ENCODE results near the gene ADARB2. TPM values are rescaled to one million over a fixed set of nuclear protein-coding genes. Genes with fewer than 3 reads are reported as not detected.

ADARB2 gene
- total and polyA plus RNA-seq, 7 experiments from 2014 or later: 0.05 to 13.6 (median 6.3) TPM; not detected in 3

- Histone ChIP-seq H3K9me3 (ENCODE audit: control insufficient read depth in 2 of 3, low read length in 3 of 3) (no peaks in the 10 kb centered on the region), H3K27me3 (ENCODE audit: control insufficient read depth in 2 of 2, insufficient read depth in 2 of 2, low read length in 2 of 2) (no peaks in the 10 kb centered on the region), H3K4me1 (ENCODE audit: control insufficient read depth in 2 of 2, insufficient read depth in 2 of 2, low read length in 2 of 2) (no peaks in the 10 kb centered on the region), H3K36me3 (ENCODE audit: control insufficient read depth in 2 of 3, insufficient read depth in 3 of 3, low read length in 3 of 3) (no peaks in the 10 kb centered on the region), H3K27ac (ENCODE audit: low read depth, low read length) (no peak overlapping the region), H3K4me3 (ENCODE audit: low read length) (no peak overlapping the region)
- POLR2A ChIA-PET: no interaction called here
- ATAC-seq (no peak), DNase-seq (no peak)
- Mint-ChIP-seq H3K27me3 (peaks cover 0 to 16% (median 0%) of the 10 kb centered on the region in 5 donors), H3K36me3 (no peaks in the 10 kb centered on the region), H3K4me3 (no peak overlapping the region), H3K27ac (no peak overlapping the region), H3K4me1 (peaks cover 0 to under 1% (median 0%) of the 10 kb centered on the region in 7 donors), H3K9me3 (peaks cover 0 to 3% (median 0%) of the 10 kb centered on the region in 11 donors)
- CTCF ChIA-PET: interaction anchor here (0.6 kb wide), 1 partner anchor 36 kb away, joined by 3 read pairs; no protein-coding TSS in a partner anchor
- intact Hi-C loops (cut with micrococcal nuclease): no loop called here
Measured at GRCh38 chr10:1274111-1274661, 463.1 kb downstream of the ADARB2 start.

GRCh38 chr10:1273372-1274105 is 463.8 kb downstream of the ADARB2 start:
- Mint-ChIP-seq H3K9me3 (peaks cover 0 to 3% (median 0%) of the 10 kb centered on the region in 11 donors), H3K4me3 (no peak overlapping the region), H3K27me3 (peaks cover 0 to 14% (median 0%) of the 10 kb centered on the region in 5 donors), H3K27ac (no peak overlapping the region), H3K4me1 (peaks cover 0 to 7% (median 0%) of the 10 kb centered on the region in 7 donors), H3K36me3 (no peaks in the 10 kb centered on the region)
- ChIA-PET POLR2A (no interaction called here), CTCF (no interaction called here)
- DNase-seq (no peak), ATAC-seq (no peak)
- H3K27me3 ChIP-seq (ENCODE audit: control insufficient read depth in 2 of 2, insufficient read depth in 2 of 2, low read length in 2 of 2): no peaks in the 10 kb centered on the region
- H3K36me3 ChIP-seq (ENCODE audit: control insufficient read depth in 2 of 3, insufficient read depth in 3 of 3, low read length in 3 of 3): no peaks in the 10 kb centered on the region
- no peaks in the 10 kb centered on the region for H3K4me1 ChIP-seq (ENCODE audit: control insufficient read depth in 2 of 2, insufficient read depth in 2 of 2, low read length in 2 of 2)
- no peak overlapping the region for H3K4me3 ChIP-seq (ENCODE audit: low read length)
- no peaks in the 10 kb centered on the region for H3K9me3 ChIP-seq (ENCODE audit: control insufficient read depth in 2 of 3, low read length in 3 of 3)
- no peak overlapping the region for H3K27ac ChIP-seq (ENCODE audit: low read depth, low read length)
- intact Hi-C loops (cut with micrococcal nuclease): no loop called here

DNA sequence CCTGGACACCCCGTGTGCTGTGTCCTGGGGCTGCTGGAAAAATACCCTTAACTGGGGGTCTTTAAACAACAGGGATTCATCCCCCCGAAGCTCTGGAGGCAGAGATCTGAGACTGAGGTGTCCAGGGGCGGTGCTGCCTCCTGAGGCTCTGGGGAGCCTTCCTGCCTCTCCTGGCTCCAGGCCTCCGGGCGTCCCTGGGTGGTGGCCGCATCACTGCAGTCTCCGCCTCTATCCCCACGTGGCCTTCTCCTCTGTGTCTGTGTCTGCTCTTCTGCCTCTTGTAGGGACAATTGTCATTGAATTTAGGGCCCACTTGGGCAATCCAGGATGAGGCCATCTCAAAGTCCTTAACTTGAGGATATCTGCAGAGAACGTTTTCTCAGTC is 464.6 kb downstream of the ADARB2 start:
- H3K36me3 Mint-ChIP-seq: no peaks in the 10 kb centered on the region
- Histone ChIP-seq H3K9me3 (ENCODE audit: control insufficient read depth in 2 of 3, low read length in 3 of 3) (no peaks in the 10 kb centered on the region), H3K27me3 (ENCODE audit: control insufficient read depth in 2 of 2, insufficient read depth in 2 of 2, low read length in 2 of 2) (no peaks in the 10 kb centered on the region), H3K27ac (ENCODE audit: low read depth, low read length) (no peak overlapping the region), H3K4me3 (ENCODE audit: low read length) (no peak overlapping the region), H3K4me1 (ENCODE audit: control insufficient read depth in 2 of 2, insufficient read depth in 2 of 2, low read length in 2 of 2) (no peaks in the 10 kb centered on the region), H3K36me3 (ENCODE audit: control insufficient read depth in 2 of 3, insufficient read depth in 3 of 3, low read length in 3 of 3) (no peaks in the 10 kb centered on the region)
- no peak overlapping the region for H3K27ac Mint-ChIP-seq
- intact Hi-C loops (cut with micrococcal nuclease): no loop called here
- CTCF ChIA-PET: no interaction called here
- POLR2A ChIA-PET: no interaction called here
- H3K27me3 Mint-ChIP-seq: peaks cover 0 to 11% (median 0%) of the 10 kb centered on the region in 5 donors
- peaks cover 0 to 7% (median 0%) of the 10 kb centered on the region in 7 donors for H3K4me1 Mint-ChIP-seq
- DNase-seq: no peak
- H3K9me3 Mint-ChIP-seq: no peaks in the 10 kb centered on the region
- H3K4me3 Mint-ChIP-seq: no peak overlapping the region
- no peak for ATAC-seq

DNA sequence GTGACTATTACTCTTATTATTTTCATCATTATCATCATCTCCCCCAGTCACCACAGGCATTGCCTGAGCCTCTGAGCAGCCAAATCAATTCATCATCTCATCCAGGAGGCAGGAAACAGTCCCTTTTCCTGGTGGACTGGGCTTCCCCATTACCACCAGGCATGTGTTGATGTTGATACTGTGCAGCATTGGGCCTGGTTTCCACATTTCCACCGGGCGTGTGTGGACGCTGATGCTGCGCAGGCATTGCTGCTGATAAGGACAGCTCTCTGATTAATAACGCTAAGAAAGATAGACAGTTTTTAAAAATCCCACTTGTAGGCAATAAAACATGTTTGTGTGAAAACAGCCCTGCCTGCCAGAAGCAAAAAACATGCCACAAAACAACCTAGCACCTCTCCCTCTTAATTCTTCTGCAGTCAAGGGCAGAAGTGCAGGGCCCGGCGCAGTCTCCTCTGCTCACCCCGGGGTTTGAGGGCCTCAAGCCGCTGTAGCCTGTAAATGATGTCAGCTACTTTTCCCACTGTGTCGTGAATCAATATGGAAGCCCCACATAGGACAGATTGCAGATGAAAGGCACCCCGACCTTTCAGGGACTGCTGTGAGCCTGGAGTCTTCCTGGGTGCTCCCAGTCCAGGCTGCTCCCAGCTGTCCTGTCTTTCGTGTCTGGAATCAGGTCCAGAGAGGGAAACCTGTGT is 465.1 kb downstream of the ADARB2 start:
- no peak for ATAC-seq
- Histone ChIP-seq H3K27ac (ENCODE audit: low read depth, low read length) (no peak overlapping the region), H3K4me3 (ENCODE audit: low read length) (no peak overlapping the region), H3K4me1 (ENCODE audit: control insufficient read depth in 2 of 2, insufficient read depth in 2 of 2, low read length in 2 of 2) (no peaks in the 10 kb centered on the region), H3K9me3 (ENCODE audit: control insufficient read depth in 2 of 3, low read length in 3 of 3) (no peaks in the 10 kb centered on the region), H3K27me3 (ENCODE audit: control insufficient read depth in 2 of 2, insufficient read depth in 2 of 2, low read length in 2 of 2) (no peaks in the 10 kb centered on the region), H3K36me3 (ENCODE audit: control insufficient read depth in 2 of 3, insufficient read depth in 3 of 3, low read length in 3 of 3) (no peaks in the 10 kb centered on the region)
- H3K27ac Mint-ChIP-seq: no peak overlapping the region
- peaks cover 0 to 7% (median 0%) of the 10 kb centered on the region in 7 donors for H3K4me1 Mint-ChIP-seq
- peaks cover 0 to 11% (median 0%) of the 10 kb centered on the region in 5 donors for H3K27me3 Mint-ChIP-seq
- intact Hi-C loops (cut with micrococcal nuclease): no loop called here
- ChIA-PET POLR2A (no interaction called here), CTCF (no interaction called here)
- no peaks in the 10 kb centered on the region for H3K9me3 Mint-ChIP-seq
- H3K36me3 Mint-ChIP-seq: no peaks in the 10 kb centered on the region
- DNase-seq: no peak
- no peak overlapping the region for H3K4me3 Mint-ChIP-seq

- DNase-seq (no peak), ATAC-seq (no peak)
- H3K4me1 Mint-ChIP-seq: peaks cover 0 to 10% (median 0%) of the 10 kb centered on the region in 7 donors
- Histone ChIP-seq H3K4me1 (ENCODE audit: control insufficient read depth in 2 of 2, insufficient read depth in 2 of 2, low read length in 2 of 2) (no peaks in the 10 kb centered on the region), H3K27ac (ENCODE audit: low read depth, low read length) (no peak overlapping the region), H3K27me3 (ENCODE audit: control insufficient read depth in 2 of 2, insufficient read depth in 2 of 2, low read length in 2 of 2) (no peaks in the 10 kb centered on the region), H3K9me3 (ENCODE audit: control insufficient read depth in 2 of 3, low read length in 3 of 3) (no peaks in the 10 kb centered on the region), H3K4me3 (ENCODE audit: low read length) (no peak overlapping the region), H3K36me3 (ENCODE audit: control insufficient read depth in 2 of 3, insufficient read depth in 3 of 3, low read length in 3 of 3) (no peaks in the 10 kb centered on the region)
- H3K4me3 Mint-ChIP-seq: no peak overlapping the region
- intact Hi-C loops (cut with micrococcal nuclease): no loop called here
- no peak overlapping the region for H3K27ac Mint-ChIP-seq
- H3K27me3 Mint-ChIP-seq: peaks cover 0 to 5% (median 0%) of the 10 kb centered on the region in 5 donors
- ChIA-PET CTCF (no interaction called here), POLR2A (no interaction called here)
- H3K9me3 Mint-ChIP-seq: no peaks in the 10 kb centered on the region
- no peaks in the 10 kb centered on the region for H3K36me3 Mint-ChIP-seq
Measured at GRCh38 chr10:1270906-1271305, 466.4 kb downstream of the ADARB2 start.

DNA sequence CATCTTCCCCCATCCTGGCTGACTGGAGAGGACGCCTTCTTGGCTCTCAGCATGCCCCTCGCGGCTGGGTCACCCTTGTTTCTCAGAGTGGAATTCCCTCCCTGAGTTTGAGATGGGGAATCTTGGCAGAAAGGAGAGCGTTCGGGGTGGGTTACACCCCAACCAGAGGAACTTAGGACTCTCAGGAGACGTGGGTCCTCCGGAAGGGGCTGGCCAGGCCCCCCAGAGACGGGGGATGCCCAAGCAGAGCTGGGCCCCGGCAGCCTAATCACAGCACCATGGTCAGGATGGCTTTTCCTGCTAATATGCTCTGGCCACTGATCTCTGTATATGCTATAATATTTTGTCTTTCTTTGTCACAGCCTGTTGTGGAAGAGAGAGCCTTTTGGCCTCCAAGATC is 466.8 kb downstream of the ADARB2 start:
- ChIA-PET POLR2A (no interaction called here), CTCF (no interaction called here)
- Histone ChIP-seq H3K4me3 (ENCODE audit: low read length) (no peak overlapping the region), H3K4me1 (ENCODE audit: control insufficient read depth in 2 of 2, insufficient read depth in 2 of 2, low read length in 2 of 2) (no peaks in the 10 kb centered on the region), H3K27ac (ENCODE audit: low read depth, low read length) (no peak overlapping the region), H3K36me3 (ENCODE audit: control insufficient read depth in 2 of 3, insufficient read depth in 3 of 3, low read length in 3 of 3) (no peaks in the 10 kb centered on the region), H3K9me3 (ENCODE audit: control insufficient read depth in 2 of 3, low read length in 3 of 3) (no peaks in the 10 kb centered on the region), H3K27me3 (ENCODE audit: control insufficient read depth in 2 of 2, insufficient read depth in 2 of 2, low read length in 2 of 2) (no peaks in the 10 kb centered on the region)
- intact Hi-C loops (cut with micrococcal nuclease): no loop called here
- H3K9me3 Mint-ChIP-seq: no peaks in the 10 kb centered on the region
- peaks cover 0 to 5% (median 0%) of the 10 kb centered on the region in 5 donors for H3K27me3 Mint-ChIP-seq
- ATAC-seq: no peak
- H3K4me1 Mint-ChIP-seq: peaks cover 0 to 10% (median 0%) of the 10 kb centered on the region in 7 donors
- no peak for DNase-seq
- no peaks in the 10 kb centered on the region for H3K36me3 Mint-ChIP-seq
- no peak overlapping the region for H3K27ac Mint-ChIP-seq
- H3K4me3 Mint-ChIP-seq: no peak overlapping the region

Measured in naive thymus-derived CD4-positive, alpha-beta T cell (primary cell).